Kidney (tissue), 14 donors: ENCODE results near the gene RNF180. TPM values are rescaled to one million over a fixed set of nuclear protein-coding genes. Genes with fewer than 3 reads are reported as not detected.
A peak's percentile ranks its signal among the peaks of the same experiment; 100 is the strongest.

ENCODE experiments used
- DNase-seq, 5 donors: peaks; one replicate each; pipeline ENCODE4 v3.0.0-alpha.2; 2013 to 2020
- FAIRE-seq: peaks from 2 replicates; lab custom pipeline; 2012; peaks lifted over from hg19 to GRCh38; lab: Jason Lieb, UNC
- H3K27ac ChIP-seq, 2 donors: one replicate each; pipeline ENCODE4 v1.7.0; 2013; ENCODE audit warnings: low read depth in 2 of 2, low read length in 2 of 2, inconsistent platforms in 1 of 2
- H3K27me3 ChIP-seq: one replicate; pipeline ENCODE4 v1.7.1; 2013; ENCODE audit warnings: low read length, inconsistent platforms; ENCODE audit not compliant: control insufficient read depth, insufficient read depth
- H3K36me3 ChIP-seq, 3 donors: one replicate each; pipeline versions ENCODE4 v1.7.0 to v1.7.1; 2013; ENCODE audit warnings: low read length in 3 of 3, control low read depth in 1 of 3, inconsistent platforms in 1 of 3; ENCODE audit not compliant: insufficient read depth in 3 of 3, control insufficient read depth in 2 of 3
- H3K4me1 ChIP-seq, 3 donors: one replicate each; pipeline versions ENCODE4 v1.7.0 to v1.7.1; 2013; ENCODE audit warnings: low read length in 3 of 3, inconsistent platforms in 1 of 3, low read depth in 1 of 3; ENCODE audit not compliant: control insufficient read depth in 2 of 3, insufficient read depth in 2 of 3
- H3K4me3 ChIP-seq, 3 donors: one replicate each; pipeline versions ENCODE4 v1.7.0 to v1.8.1; 2013; ENCODE audit warnings: low read length in 3 of 3, control low read depth in 1 of 3, inconsistent platforms in 1 of 3
- H3K9ac ChIP-seq, 3 donors: one replicate each; pipeline versions ENCODE4 v1.7.0 to v1.7.1; 2013; ENCODE audit warnings: low read length in 3 of 3, control low read depth in 1 of 3, inconsistent platforms in 1 of 3
- H3K9me3 ChIP-seq, 3 donors: one replicate each; pipeline versions ENCODE4 v1.7.0 to v1.7.1; 2013; ENCODE audit warnings: low read length in 3 of 3, control low read depth in 1 of 3, inconsistent platforms in 1 of 3; ENCODE audit not compliant: control insufficient read depth in 2 of 3, insufficient read depth in 1 of 3
- CTCF ChIP-seq: IDR thresholded peaks from 3 replicates; pipeline ENCODE4 v1.5.1; 2012; ENCODE audit warnings: mild to moderate bottlenecking, moderate library complexity, borderline replicate concordance; ENCODE audit not compliant: insufficient read depth; ENCODE audit errors: extremely low read depth
- intact Hi-C: fragments of 100-400 bp; cut with DNase I; formaldehyde crosslinking; loops from one replicate; pipeline ENCODE4 v1.11.1; 2022
- polyA plus RNA-seq: library from polyadenylated mRNA; stranded (reverse); fragments of 350-450 nt; fragmentation: Illumina TruSeq; extraction: RNeasy Lipid Tissue Mini Kit (QIAGEN cat#74804); gene quantifications from one replicate; pipeline ENCODE4 v1.2.3, GENCODE V29; 2014; ENCODE audit warnings: low read depth, low replicate concordance; ENCODE audit not compliant: insufficient read depth
- total RNA-seq: library from RNA; stranded (reverse); fragmentation: NEBNext Ultra II Directional; extraction: Animal tissue kit (Norgen Biotek cat#: 25700); gene quantifications from one replicate; pipeline ENCODE4 v1.2.1, GENCODE V29; 2021
- donor health status: control.
- donor health status: control.
- donor health status: control.
- donor health status: control.
- donor health status: control.
- donor health status: DM: yes; HTN: yes; CAD: no.
- donor health status: Normal renal cell carcinoma (clear cell type).

RNF180 gene
- total and polyA plus RNA-seq, 2 donors from 2014 or later = 3.8 to 23.0 TPM

DNA sequence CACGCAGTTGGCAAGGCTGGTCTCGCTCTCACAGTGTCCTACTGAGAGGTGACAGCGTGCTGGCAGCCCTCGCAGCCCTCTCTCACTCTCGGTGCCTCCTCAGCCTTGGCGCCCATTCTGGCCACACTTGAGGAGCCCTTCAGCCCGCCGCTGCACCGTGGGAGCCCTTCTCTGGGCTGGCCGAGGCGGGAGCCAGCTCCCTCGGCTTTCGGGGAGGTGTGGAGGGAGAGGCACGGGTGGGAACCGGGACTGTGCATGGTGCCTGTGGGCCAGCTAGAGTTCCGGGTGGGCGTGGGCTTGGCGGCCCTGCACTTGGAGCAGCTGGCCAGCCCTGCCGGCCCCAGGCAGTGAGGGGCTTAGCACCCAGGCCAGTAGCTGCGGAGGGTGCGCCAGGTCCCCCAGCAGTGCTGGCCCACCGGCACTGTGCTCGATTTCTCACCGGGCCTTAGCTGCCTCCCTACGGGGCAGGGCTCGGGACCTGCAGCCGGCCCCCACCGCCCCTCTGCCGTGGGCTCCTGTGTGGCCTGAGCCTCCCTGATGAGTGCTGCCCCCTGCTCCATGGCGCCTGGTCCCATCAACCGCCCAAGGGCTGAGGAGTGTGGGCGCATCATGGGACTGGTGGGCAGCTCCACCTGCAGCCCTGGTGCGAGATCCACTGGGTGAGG lies 15.7 kb upstream of the RNF180 start:
- H3K9ac ChIP-seq = no peak overlapping the region
- no peak overlapping the region for H3K27ac ChIP-seq
- H3K4me3 ChIP-seq = no peak overlapping the region
- TF ChIP-seq CTCF = no peak
- no peaks in the 10 kb centered on the region for H3K4me1 ChIP-seq
- intact Hi-C loops = loop anchor here (10.0 kb wide), 2 partner anchors 55 to 465 kb away; no protein-coding TSS in a partner anchor
- no peaks in the 10 kb centered on the region for H3K27me3 ChIP-seq
- no peaks in the 10 kb centered on the region for H3K9me3 ChIP-seq
- no peaks in the 10 kb centered on the region for H3K36me3 ChIP-seq
- FAIRE-seq (no peak), DNase-seq (peak in 1 of 5 donors; percentile 58)

GRCh38 chr5:64156261-64156660 lies 9.4 kb upstream of the RNF180 start:
- no peaks in the 10 kb centered on the region for H3K27me3 ChIP-seq
- H3K9ac ChIP-seq = no peak overlapping the region
- intact Hi-C loops = no loop called here
- DNase-seq (peak in 1 of 5 donors; percentile 53), FAIRE-seq (no peak)
- TF ChIP-seq CTCF = no peak
- no peak overlapping the region for H3K27ac ChIP-seq
- H3K36me3 ChIP-seq = no peaks in the 10 kb centered on the region
- H3K9me3 ChIP-seq = no peaks in the 10 kb centered on the region
- no peak overlapping the region for H3K4me3 ChIP-seq
- H3K4me1 ChIP-seq = peaks cover 0 to 5% (median 0%) of the 10 kb centered on the region in 3 donors

DNA sequence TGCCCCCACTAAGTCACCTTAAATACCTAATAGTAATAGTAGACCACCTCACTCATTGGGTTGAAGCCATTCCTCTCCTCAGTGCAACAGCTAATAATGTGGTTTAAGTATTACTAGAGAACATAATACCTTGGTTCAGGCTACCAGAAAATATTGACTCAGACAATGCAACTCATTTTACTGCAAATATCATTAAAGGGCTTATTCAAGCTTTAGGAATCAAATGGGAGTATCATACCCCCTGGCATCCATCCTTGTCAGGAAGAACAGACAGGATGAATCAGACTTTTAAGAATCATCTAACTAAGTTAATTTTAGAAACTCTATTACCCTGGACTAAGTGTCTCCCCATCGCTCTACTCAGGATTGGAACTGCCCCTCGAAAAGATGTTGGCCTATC lies 6.8 kb upstream of the RNF180 start:
- peaks cover 0 to 5% (median 0%) of the 10 kb centered on the region in 3 donors for H3K4me1 ChIP-seq
- intact Hi-C loops = no loop called here
- H3K27me3 ChIP-seq = no peaks in the 10 kb centered on the region

More for the DNA sequence above, 6.8 kb upstream of the RNF180 start:
- Histone ChIP-seq H3K9me3 (no peaks in the 10 kb centered on the region), H3K36me3 (no peaks in the 10 kb centered on the region), H3K9ac (no peak overlapping the region), H3K27ac (no peak overlapping the region), H3K4me3 (no peak overlapping the region)
- FAIRE-seq (no peak), DNase-seq (no peak)
- no peak for TF ChIP-seq CTCF
